HG03175 (cell line): Measurements from ENCODE around the gene RILPL1.
"Not testable (repeated sequence)": the region's sequence is repeated elsewhere in the genome, so short reads cannot be mapped to it uniquely, and the experiment has no call there.

ENCODE experiments used
- ATAC-seq: cut with Tn5 transposase; IDR thresholded peaks from one replicate; pipeline ENCODE4 v1.9.1; 2021; ENCODE audit warnings: mild to moderate bottlenecking, moderate library complexity; ENCODE audit not compliant: unreplicated experiment

RILPL1 gene

GRCh38 chr12:123530668-123531067 lies 2.9 kb downstream of the RILPL1 start:
- no peak for ATAC-seq

- ATAC-seq, result no peak
Observed at GRCh38 chr12:123529686-123530085, 3.8 kb downstream of the RILPL1 start.

- ATAC-seq, result no peak
Observed at GRCh38 chr12:123528858-123529257, 4.7 kb downstream of the RILPL1 start.

- no peak for ATAC-seq
Observed at GRCh38 chr12:123526542-123527080, 6.9 kb downstream of the RILPL1 start.

- no peak for ATAC-seq
Observed at GRCh38 chr12:123524378-123524777, 9.1 kb downstream of the RILPL1 start.

- ATAC-seq, result no peak
Observed at GRCh38 chr12:123523518-123523917, 10.0 kb downstream of the RILPL1 start.

- no peak for ATAC-seq
Observed at GRCh38 chr12:123522164-123522563, 11.4 kb downstream of the RILPL1 start.

- no peak for ATAC-seq
Observed at GRCh38 chr12:123520567-123521474, 12.7 kb downstream of the RILPL1 start.

GRCh38 chr12:123519141-123520001 lies 14.1 kb downstream of the RILPL1 start:
- no peak for ATAC-seq

GRCh38 chr12:123516216-123516780 lies 17.2 kb downstream of the RILPL1 start:
- ATAC-seq, result no peak

- not testable (repeated sequence) for ATAC-seq
Observed at GRCh38 chr12:123514582-123515221, 18.8 kb downstream of the RILPL1 start.

- ATAC-seq, result no peak
Observed at GRCh38 chr12:123513805-123514204, 19.7 kb downstream of the RILPL1 start.

- no peak for ATAC-seq
Observed at GRCh38 chr12:123512838-123513665, 20.5 kb downstream of the RILPL1 start.

GRCh38 chr12:123506843-123507236 lies 26.7 kb downstream of the RILPL1 start:
- ATAC-seq, result no peak

- ATAC-seq, result no peak
Observed at GRCh38 chr12:123506059-123506842, 27.3 kb downstream of the RILPL1 start.

- ATAC-seq, result no peak
Observed at GRCh38 chr12:123502163-123502704, 31.3 kb downstream of the RILPL1 start.

GRCh38 chr12:123499332-123499731 lies 34.2 kb downstream of the RILPL1 start:
- ATAC-seq, result no peak

- ATAC-seq, result no peak
Observed at GRCh38 chr12:123498126-123498825, 35.2 kb downstream of the RILPL1 start.
